Activated CD8-positive, alpha-beta memory T cell treated with anti-CD3 and anti-CD28 coated beads, Interleukin-2, amount 50 U/mL, for 1 hour (primary cell): ENCODE measurements around the gene PSMC3IP.

Experiments used
- DNase-seq: peaks from one replicate; pipeline ENCODE4 v3.0.0-alpha.2; 2020; ENCODE audit errors: extremely low read depth

Gene PSMC3IP

DNA sequence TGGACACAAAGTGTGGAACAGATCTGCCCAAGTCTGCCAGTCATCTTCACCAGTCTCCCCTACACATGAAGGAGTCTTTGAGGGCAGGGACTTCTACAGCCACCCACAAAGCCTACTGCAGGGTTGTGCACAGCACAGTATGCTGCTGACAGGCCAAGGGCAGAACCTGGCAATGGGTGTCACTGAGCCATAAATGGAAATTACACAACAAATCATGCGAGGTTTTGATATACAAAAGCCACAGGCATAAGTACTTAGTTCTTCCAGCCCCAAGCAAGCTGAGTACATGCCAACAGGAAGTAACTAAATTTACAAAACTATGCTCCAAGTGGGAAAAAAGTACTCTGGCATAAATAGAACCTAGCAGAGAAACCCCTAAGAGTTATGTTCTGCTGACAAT is 7.8 kb upstream of the PSMC3IP start:
- no peak for DNase-seq

DNA sequence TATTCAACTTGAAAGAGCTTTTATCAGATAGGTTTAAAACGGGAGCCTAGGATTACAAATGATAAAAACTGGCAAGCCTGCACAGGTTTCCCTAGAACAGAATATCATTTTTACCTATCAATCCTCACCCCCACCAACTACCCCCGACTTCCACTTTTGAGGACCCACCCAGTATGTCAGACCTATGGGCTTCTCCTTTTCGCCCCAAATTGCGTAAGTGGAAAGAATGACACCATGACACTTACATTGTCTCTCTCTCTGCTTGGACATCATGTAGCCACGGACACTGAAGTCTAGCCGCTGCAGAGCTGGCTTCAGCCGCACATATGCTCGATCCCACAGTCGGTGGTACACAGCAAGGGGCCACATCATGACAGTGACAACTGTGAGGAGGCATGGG is 7.4 kb upstream of the PSMC3IP start:
- DNase-seq = no peak

DNA sequence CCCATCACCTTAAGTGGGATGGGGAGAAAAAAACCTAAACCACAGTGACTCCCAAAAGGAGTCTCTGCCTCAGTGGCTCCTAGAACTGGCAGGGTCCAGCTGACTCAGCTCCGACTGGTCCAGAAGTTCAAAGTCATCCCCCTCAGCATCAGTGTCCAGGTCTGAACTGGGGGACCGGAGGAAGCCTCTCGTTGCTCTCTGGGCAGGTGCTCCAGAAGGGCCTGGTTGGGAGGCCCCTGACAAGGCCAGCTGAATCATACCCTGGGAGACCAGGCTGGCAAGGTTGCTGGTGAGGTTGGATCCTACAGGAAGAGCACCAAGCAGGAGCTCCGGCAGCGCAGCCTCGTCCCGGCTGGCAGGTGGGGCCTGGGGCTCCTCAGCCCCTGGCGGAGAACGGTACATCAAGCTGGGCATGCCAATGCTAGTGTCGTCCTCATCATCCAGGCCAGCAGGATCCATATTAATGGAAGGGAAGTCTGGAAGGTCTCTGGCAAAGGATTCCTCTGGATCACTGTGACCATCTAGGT is 4.3 kb upstream of the PSMC3IP start:
- no peak for DNase-seq

DNA sequence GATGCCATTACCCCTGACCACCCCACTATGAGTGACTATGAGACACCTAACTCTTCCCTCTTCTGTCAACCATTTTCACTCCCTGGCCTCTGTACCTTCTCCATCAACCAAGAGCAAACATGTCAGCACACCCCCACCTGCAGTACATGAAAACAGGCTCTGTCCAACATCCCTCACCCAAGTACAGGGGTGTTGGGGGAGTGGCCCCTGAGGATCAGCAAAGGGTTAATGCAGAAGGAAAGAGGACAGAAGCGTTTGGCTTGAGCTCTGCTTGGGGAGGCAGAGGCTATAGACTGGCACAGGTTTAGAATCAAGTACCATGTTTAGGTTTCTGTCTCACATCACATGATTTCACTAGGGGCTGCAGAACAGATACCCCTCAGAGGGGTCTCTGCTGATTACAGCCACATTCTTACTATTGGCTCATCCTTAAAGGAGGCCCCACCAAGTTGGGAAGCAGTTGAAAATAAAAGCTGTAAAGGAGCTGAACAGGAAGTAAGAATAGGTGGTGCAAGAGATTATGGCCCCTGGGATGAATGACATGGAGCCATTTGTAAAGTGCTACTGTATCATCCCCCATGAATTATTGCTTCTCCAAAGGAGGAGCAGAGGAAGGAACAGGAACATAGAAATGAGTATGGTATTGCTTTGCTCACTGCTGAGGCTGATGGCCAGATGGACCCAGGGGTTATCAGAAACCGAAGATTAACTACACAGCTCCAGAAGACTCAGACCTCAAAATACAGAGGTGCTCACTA is 2.4 kb upstream of the PSMC3IP start:
- no peak for DNase-seq

DNA sequence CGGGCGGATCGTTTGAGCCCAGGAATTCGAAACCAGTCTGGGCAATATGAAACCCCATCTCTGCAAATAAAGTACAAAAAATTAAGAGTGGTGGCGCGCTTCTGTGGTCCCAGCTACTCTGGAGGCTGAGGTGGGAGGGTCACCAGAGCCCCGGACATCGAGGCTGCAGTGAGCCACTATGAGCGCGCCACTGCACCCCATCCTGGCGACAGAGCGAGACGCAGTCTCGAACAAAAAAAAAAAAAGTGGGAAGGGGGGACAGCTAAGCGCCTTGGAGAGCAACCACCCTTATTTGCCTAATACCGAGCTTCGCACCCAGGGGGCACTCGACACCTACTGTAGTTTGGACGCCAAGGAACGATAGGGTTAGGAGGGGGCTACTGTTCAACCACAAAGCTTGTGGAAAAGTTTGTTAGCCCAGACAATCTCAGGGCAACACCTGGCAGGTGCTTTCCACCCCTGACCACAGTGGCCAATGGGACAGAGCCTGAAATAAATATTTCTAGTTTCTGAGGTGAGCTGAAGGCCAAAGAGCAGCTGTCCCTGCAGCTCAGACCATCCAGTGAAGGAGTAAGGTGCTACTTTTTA is 847 bp upstream of the PSMC3IP start:
- DNase-seq = no peak

DNA sequence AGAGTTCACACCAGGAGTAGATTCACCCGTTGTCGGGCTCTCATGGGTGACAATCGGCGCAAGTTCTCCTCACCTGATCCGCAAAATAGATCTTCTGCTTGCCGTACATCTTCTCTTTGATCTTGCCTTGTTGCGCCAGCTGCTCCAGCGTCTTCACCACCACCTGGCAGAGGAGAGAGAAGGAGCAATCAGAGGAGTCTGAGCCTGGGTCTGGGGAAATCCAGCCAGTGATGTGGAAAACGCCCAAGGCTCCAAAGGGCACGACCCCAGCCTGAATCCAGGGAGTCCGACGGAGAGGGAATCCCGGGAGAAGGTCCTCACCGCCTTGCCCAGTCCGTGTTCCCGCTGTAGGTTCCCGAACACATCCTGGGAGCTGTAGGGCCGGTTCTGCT is 393 bp downstream of the PSMC3IP start:
- no peak for DNase-seq

DNA sequence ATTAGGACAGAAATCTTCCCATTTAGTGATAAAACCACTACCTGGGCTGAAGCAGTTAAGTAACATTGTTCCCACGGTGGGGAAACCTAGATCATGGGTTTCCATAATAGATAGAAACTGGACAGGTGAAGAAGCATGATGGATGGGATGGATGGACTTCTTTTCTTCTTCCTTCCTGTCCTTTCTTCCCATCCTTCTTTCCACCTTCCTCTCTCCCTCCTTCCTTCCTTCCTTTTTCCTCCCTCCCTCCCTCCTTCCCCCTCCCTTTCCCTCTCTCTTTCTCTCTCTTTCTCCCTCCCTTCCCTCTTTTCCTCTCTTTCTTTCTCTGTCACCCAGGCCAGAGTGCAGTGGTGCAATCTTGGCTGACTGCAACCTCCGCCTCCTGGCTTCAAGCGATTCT is 3.1 kb downstream of the PSMC3IP start:
- no peak for DNase-seq

DNA sequence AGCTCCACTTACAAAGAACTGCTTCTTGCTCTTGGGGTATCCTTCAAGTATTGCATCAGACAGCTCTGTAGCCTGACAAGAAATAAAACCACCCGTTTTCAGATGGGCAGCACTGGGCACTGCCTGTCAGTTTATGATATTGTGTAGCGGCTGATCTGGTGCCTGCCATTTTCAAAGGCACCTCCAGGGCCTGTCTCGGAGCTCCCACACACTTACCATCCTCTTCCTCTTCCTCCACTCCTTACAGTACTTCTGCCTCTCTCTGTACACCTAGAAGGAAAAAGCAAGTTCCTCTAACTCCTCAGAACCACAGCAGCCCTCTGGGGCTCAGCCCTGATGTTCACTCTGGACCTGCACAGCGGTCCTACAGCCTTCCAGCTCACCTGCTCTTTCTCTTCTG is 4.4 kb downstream of the PSMC3IP start:
- no peak for DNase-seq

DNA sequence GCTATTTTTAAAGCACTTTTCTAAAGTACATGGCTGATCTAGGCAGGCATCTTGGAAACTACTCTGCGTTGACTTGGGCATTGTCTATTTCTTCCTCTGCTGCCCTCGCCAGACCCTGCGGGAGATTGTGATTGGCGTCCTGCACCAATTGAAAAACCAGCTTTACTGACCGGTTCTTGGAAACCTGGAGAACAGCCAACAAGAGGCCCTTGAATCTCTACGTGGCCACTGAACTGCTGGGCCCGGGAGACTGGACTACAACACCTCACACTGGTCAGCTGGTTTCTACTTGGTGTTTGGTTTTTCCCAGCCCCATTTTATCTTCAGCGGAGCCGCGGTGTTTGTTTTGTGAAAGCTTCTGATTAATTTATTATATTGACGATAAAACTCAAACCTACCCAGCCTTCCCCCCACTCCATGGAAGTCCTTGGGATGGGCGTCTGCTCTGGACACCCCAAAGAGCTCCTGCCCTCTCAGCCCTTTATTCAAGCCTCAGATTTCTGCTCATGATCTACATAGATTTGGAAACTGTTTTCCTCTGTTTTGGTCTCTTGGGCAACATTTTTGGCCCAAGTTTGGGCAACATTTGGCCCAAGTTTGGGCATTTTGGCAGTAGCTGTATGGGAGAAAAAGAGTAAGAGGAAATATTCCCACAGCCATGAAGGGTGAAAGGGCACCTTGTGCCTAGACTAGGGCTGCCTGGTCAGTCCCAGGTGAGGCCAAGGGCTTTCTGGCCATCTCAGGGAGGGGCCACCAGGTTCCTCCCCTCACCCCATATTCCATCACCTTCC is 5.9 kb downstream of the PSMC3IP start:
- no peak for DNase-seq

DNA sequence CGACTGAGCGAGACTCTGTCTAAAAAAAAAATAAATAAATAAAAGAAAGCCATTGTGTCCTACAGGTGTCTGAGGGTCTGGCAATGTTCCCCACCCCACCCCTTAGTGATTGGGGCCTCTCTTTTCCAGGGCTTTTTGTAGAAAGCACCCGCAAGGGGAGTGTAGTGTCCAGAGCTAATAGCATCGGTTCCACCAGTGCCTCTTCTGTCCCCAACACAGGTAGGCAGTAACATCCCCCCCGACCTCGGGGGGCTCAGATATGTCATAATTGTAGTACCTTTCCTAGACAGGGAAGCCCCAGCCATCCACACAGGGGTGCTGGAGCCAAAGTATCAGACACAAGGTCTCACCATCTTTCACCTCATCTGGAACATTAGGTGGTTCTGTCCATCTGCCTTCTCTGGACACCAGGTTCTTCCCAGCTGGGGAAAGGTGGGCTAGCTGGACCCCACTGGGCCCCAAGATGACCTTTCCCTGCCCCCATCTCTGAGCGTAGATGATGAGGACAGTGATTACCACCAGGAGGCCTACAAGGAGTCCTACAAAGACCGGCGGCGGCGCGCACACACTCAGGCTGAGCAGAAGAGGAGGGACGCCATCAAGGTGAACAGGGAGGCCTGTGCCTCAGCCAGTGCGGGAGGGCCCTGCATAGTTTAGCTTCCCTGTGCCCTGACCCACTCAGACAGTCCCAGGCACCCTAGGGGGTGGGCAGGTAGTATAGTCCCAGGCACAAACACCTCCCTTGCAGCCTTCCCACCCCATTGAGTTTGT is 9.0 kb downstream of the PSMC3IP start:
- DNase-seq = no peak

DNA sequence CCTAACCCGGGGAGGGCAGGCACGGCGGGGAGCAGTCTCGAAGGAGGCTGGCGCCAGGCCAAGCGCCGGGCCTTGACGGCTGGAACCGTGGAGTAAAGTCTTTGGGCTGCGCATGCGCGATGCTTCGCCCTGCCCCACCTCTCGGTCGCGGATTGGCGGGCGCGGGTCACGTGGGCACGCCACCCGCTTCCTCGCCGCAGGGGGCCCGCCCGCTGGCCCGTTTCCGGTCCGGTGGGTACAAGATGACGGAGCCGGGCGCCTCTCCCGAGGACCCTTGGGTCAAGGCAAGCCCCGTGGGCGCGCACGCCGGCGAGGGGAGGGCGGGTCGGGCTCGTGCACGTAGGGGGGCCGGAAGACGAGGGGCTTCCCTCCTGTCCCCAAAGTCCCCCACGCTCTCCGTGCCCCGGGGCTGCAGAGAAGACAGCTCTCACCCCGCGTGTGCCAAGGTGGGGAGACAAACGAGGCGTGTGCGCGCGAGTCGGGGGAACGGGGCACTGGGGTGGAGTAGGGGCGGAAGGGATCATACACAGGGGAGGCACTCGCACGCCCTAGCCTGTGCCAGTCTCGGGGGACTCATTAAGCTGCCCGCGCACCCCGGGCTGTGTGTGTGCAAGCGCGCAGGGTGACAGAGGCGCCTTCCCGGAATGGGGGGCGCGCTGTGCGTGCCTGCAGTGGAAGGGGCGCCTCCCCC is 10.5 kb downstream of the PSMC3IP start, which contains the start of gene MLX:
TSS of gene MLX (plus strand) at position 218 of the 691 bp plus-strand sequence. CDS start at position 243, 25 bp downstream.
- peak; percentile 78 for DNase-seq

DNA sequence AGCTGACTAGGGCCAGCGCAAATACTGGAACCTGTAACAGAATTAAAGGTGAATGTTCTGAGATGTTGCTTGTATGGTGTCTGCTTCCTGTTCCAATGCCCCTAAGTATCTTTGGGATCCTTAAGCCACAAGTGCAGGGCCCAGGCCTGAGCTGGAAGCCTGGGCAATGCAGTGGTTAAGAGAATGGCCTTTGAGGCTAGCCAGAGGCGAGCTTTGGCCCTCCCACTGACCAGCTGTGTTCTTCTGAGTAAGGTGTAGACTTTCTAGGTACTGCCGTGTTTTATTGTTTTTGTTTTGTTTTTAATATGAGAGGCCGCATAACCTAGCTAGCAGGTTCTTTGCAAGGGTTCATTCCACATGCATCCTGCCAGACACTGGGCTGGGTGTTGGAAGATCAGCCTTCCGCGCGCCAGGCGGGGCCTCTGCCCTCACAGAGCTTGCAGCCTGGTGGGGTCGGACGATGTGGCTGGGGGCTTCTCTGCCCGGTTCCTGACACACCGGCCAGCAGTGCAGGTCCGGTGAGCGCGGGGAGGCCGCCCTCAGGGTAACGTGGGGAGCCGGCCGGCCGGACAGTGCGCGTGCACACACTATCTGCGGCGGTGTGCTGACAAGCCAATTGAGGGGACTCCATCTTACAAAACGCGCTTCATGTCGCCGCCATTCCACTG is 11.2 kb downstream of the PSMC3IP start:
- no peak for DNase-seq

DNA sequence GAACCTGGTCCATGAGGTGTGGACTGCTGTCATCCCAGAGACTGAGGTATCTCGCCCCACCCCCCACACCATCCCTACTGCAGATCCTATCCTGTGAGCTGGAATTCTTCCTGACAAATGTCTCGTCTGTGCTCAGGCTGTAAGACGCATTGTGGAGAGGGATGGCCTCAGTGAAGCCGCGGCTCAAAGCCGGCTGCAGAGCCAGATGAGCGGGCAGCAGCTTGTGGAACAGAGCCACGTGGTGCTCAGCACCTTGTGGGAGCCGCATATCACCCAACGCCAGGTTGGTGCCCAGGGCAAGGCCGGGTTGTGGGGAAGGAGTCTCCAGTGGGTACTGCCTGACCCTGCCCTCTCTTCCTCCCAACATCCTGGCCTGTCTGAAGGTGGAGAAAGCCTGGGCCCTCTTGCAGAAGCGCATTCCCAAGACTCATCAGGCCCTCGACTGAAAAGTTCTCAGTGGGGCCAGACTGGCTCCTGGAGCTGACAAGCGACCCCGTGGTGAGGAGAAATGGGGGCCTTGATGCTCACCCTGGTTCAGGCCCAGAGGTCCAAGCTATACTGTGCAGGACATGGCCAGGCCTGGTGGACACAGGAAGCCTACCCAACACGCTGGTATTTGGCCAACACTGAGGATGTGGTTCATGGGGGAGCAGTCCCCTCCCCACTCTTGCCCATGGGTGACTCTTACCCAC is 11.9 kb downstream of the PSMC3IP start:
- no peak for DNase-seq

DNA sequence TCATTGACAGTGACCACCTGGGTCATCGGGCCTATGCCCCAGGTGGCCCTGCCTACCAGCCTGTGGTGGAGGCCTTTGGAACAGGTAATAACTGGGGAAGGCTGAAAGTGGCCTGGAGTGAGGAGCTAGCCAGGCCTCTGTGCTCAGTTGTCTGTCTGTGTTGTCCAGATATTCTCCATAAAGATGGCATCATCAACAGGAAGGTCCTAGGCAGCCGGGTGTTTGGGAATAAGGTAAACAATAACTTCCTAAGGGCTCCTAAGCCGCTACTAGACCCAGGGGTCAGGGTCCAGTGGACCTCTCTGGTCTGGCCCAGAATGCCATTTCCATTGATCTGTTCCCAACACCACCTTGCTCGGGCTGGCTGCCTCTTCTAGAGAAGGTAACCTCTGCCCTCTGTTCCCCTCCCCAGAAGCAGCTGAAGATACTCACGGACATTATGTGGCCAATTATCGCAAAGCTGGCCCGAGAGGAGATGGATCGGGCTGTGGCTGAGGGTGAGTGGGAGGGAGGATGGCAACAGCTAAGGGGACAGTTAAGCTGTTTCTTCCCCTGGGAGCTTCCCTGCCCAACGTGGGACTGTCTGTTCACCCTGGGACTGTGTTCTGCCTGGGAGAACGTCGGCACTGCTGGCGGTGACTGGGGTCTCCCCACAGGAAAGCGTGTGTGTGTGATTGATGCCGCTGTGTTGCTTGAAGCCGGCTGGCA is 12.6 kb downstream of the PSMC3IP start:
- no peak for DNase-seq

DNA sequence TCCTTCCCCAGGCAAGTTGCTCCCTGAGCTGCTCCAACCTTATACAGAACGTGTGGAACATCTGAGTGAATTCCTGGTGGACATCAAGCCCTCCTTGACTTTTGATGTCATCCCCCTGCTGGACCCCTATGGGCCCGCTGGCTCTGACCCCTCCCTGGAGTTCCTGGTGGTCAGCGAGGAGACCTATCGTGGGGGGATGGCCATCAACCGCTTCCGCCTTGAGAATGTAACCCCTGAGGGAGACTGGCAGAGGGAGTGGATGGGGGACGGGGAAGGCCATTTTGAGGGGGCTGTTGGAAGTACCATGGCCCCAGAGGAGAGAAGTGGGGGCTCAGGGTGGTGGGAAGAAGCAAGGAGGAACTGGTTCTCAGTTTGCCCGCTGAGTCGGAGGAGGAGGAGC is 13.6 kb downstream of the PSMC3IP start:
- DNase-seq = no peak

DNA sequence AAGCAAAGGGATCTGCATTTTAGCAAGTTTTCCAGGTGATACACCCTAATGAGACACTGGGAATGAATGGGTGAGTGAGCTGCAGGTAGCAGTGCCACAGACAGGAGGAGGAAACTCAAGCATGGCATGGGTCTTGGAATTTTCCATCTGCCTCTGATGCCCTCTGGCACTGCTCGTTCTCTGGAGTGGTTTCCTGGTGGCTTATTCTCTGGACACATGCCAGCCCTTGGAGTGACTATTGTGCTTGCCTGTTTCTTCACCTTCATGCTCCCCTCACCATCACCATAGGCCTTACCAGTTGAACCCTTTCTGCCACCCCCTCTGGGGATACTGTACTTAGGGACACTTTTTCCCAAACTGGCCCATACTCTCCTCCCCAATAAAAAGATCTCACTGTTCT is 14.0 kb downstream of the PSMC3IP start:
- DNase-seq = no peak

DNA sequence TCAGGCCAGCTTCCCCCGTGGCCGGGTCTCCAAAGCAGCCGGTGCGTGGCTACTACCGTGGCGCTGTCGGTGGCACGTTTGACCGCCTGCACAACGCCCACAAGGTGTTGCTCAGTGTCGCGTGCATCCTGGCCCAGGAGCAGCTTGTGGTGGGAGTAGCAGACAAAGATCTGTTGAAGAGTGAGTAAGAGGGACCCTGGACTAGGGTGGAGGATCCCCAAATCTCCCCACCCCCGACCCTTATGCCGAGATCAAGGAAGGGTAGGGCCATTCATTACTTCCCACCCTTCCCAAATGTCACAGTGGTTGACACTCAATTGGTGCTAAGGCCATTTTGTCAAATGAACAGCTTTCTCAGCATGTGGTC is 14.4 kb downstream of the PSMC3IP start:
- no peak for DNase-seq

DNA sequence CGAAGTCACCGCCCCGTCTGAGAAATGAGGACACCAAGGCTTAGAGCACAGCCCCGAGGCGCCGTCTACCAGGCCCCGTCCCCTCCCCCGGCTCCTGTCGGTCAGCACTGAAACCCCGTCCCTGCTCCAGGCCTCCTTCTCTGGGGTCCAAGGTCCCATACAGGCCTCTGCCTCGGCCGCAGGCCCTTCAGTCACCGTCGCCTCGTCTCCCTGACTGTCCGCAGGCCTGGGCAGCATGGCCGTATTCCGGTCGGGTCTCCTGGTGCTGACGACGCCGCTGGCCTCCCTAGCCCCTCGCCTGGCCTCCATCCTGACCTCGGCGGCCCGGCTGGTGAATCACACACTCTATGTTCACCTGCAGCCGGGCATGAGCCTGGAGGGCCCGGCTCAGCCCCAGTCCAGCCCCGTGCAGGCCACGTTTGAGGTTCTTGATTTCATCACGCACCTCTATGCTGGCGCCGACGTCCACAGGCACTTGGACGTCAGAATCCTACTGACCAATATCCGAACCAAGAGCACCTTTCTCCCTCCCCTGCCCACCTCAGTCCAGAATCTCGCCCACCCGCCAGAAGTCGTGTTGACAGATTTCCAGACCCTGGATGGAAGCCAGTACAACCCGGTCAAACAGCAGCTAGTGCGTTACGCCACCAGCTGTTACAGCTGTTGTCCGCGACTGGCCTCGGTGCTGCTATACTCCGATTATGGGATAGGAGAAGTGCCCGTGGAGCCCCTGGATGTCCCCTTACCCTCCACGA is 15.0 kb downstream of the PSMC3IP start:
- DNase-seq = no peak

DNA sequence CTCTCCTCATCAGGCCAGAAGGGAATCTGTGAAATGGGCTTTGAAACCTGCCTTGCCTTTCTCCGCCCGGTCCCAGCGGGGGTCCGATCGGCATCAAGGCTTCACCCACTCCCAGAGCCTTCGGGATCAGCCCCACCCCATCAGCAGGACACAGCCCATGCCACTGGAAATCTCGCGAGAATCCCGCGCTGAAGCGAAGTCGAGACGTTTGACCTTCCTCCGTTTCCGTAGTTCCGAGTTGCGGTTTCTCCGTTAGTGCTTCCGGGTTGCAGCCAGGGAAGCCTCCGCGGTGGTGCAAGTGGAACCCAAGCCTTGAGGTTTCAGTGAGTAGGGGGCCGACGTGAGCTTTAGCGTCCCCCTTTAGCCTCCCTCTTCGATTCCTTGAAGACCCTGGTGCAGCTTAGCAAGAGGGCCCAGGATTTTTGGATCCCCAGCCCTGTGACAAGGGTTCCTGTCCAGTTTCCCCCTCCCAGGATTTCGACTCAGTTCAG is 15.6 kb downstream of the PSMC3IP start, which contains the start of gene COASY:
TSS of gene COASY (plus strand) at position 252 of the 491 bp plus-strand sequence. CDS start 475 bp downstream, outside the sequence.
- peak; percentile 86 for DNase-seq
